RWPE1 (cell line): Measurements from ENCODE around the gene PCGF3.

ENCODE experiments used
- CTCF ChIA-PET: fragments of 350-600 bp; sonication (Branson Sonifier 250); formaldehyde crosslinking; extraction: SDS; loops from one replicate; lab custom pipeline; 2021; lab: Yijun Ruan, JAX
- POLR2A ChIA-PET: fragments of 400-600 bp; formaldehyde crosslinking; extraction: SDS; loops from one replicate; lab custom pipeline; 2020; ENCODE audit warnings: antibody characterized with exemption; ENCODE audit not compliant: low non-redundant PET; lab: Yijun Ruan, JAX
- DNase-seq: peaks from one replicate; pipeline ENCODE4 v3.0.0; 2012; ENCODE audit warnings: low spot score
- H3K27ac ChIP-seq: fragments of 450-650 bp; 2 replicates; pipeline ENCODE4 v1.5.1; 2017
- TF ChIP-seq, protein P1 (sequence below): fragments of 450-650 bp; conservative IDR thresholded peaks from 2 replicates; pipeline ENCODE4 v1.5.1; 2017; ENCODE audit warnings: low read depth, mild to moderate bottlenecking

The PCGF3 gene

DNA sequence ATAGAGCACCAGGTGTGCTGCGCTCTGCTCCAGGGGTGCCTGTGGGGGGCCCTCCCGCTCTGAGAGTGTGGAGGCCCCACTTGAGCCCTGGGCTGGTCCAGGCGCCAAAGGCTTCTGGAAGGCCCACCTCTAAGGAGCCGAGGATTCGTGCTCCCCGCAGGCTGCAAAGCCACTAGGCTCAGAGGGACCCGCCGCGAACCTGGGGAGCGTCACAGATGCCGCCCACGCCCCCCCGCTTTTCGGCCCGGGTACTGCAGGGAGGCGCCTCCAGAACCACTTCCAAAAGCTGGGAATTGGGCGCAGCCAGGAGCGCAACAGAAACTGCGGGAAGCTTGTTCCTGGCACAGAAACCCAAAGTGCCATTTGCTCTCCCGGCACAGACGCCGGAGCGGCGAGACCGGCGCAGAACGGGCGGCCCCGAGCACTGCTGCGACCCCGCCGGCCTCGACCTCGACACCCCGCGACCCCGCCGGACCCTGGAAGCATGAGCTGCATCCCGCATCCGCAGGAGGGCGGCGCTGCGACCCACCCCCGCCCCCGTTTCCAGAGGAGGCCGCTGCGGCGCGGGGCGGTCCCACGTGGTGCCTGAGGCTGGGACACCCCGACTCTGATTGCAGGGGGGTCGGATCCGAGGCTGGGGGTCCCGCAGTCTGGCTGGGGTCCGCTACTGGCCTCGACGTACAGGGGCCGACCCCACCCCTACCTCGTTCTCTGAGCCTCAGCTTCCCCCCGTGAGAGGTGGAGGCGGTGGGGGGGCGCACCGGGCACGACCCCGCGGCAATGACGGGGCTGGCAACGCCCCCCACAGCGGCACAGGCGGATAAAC, 89.5 kb downstream of the PCGF3 start:
- TF ChIP-seq, protein P1, sequence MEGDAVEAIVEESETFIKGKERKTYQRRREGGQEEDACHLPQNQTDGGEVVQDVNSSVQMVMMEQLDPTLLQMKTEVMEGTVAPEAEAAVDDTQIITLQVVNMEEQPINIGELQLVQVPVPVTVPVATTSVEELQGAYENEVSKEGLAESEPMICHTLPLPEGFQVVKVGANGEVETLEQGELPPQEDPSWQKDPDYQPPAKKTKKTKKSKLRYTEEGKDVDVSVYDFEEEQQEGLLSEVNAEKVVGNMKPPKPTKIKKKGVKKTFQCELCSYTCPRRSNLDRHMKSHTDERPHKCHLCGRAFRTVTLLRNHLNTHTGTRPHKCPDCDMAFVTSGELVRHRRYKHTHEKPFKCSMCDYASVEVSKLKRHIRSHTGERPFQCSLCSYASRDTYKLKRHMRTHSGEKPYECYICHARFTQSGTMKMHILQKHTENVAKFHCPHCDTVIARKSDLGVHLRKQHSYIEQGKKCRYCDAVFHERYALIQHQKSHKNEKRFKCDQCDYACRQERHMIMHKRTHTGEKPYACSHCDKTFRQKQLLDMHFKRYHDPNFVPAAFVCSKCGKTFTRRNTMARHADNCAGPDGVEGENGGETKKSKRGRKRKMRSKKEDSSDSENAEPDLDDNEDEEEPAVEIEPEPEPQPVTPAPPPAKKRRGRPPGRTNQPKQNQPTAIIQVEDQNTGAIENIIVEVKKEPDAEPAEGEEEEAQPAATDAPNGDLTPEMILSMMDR: no peak
- no peak overlapping the region for H3K27ac ChIP-seq
- DNase-seq: no peak
- ChIA-PET CTCF (no interaction called here), POLR2A (no interaction called here)

DNA sequence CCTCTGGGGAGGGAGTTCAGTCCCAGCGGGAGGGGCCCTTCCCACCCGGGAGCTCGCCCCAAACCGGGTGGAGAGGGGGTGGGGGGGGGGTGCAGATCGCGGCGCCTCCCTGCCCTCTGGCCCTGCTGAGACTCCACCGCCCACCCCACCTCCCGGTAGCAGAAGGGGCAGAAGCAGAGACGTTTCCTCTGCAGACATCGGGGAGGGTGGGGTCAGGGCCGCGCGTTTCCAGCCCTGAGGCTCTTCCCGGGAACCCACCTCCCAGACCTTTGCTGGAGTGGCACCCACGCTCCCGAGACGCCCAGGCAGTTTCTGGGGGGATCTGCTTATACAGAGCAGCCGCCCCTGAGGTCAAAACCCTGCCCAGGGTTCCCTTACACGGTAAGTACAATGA, 90.1 kb downstream of the PCGF3 start:
- no peak overlapping the region for H3K27ac ChIP-seq
- TF ChIP-seq, protein P1: no peak
- POLR2A ChIA-PET: no interaction called here

DNA sequence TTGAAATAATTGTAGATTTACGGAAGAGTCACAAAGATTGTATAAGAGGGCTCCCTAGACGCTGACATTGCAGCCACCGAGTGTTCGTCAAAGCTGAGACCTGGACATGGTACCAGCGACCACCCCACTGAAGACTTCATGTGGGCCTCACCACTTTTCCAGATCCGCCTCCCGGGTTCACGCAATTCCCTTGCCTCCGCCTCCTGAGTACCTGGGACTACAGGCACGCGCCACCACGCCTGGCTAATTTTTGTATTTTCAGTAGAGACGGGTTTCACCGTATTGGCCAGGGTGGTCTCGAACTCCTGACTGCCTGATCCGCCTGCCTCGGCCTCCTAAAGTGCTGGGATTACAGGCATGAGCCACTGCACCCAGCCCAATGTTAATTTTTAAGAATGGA, 90.6 kb downstream of the PCGF3 start:
- TF ChIP-seq, protein P1: no peak
- ChIA-PET POLR2A (no interaction called here), CTCF (no interaction called here)
- DNase-seq: no peak
- no peak overlapping the region for H3K27ac ChIP-seq

More for the DNA sequence above, 90.1 kb downstream of the PCGF3 start:
- CTCF ChIA-PET: no interaction called here
- DNase-seq: no peak

DNA sequence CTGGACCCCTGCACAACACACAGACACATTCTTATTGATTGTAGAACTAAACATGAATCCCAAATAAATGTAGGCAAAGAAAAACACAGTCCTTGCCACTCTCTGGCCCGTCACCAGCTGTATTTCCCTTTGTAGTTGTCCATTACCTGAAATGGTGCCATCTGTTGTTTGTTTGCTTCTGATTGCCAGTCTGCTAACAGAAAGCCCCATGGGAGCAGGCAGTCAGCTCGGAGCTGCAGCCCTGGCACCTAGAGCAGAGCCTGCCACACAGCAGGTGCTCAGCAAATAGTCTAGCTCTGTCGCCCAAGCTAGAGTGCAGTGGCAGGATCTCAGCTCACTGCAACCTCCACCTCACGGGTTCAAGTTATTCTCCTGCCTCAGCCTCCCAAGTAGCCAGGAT, 91.4 kb downstream of the PCGF3 start:
- POLR2A ChIA-PET: no interaction called here
- no peak overlapping the region for H3K27ac ChIP-seq
- CTCF ChIA-PET: no interaction called here
- DNase-seq: no peak
- TF ChIP-seq, protein P1: no peak

DNA sequence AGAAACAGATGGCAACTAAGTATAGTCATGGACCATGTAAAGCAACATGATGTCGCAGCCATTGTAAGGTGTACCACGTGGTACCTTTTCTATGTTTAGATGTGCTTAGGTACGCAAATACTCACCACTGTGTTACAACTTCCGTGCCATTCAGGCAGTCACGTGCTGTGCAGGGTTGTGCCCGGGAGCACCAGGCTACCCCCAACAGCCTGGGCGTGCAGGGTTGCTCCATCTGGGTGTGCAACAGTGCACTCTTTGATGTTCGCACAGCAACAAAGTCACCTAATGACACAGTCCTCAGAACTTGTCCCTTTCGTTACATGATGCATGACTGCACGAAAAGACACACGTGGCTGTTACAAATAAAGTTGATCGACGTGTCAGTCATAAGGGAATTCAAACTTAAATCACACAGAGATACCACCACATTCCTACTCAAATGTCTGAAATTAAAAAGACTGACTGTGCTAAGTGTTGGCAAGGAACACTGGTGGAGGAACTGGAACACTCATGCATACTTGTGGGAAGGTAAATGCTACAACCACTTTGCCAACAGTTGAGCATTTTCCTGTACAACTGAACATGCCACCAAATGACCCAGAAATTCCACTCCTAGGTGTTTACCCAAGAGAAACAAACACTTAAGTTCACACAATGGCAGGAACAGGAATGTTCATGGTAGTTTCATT, 95.9 kb downstream of the PCGF3 start:
- ChIA-PET POLR2A (no interaction called here), CTCF (no interaction called here)
- TF ChIP-seq, protein P1: no peak
- H3K27ac ChIP-seq: no peak overlapping the region
- DNase-seq: no peak

DNA sequence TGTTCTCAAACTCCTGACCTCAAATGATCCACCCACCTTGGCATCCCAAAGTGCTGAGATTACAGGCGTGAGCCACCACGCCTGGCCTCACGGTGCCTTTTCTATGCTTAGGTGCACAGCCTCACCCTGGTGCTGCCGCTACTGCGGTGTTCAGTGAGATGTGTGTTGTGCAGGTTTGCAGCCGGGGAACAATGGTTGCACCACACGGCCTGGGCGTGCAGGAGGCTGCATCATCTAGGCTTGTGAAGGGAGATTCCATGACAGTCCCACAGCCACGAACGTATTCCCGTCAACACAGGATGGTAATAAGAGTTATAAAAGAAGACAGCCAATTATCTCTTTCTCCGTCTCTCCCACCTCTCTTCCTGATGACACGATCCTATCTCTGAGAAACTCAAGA, 98.3 kb downstream of the PCGF3 start:
- TF ChIP-seq, protein P1: no peak
- ChIA-PET CTCF (no interaction called here), POLR2A (no interaction called here)
- H3K27ac ChIP-seq: no peak overlapping the region
- no peak for DNase-seq
